HepG2 (cell line): ENCODE measurements around the gene SLC7A6OS. TPM values are rescaled to one million over a fixed set of nuclear protein-coding genes. Genes with fewer than 3 reads are reported as not detected.
A peak's percentile ranks its signal among the peaks of the same experiment; 100 is the strongest.

Experiments used
- GZF1 ChIP-seq: sonication (generic); formaldehyde crosslinking; IDR thresholded peaks from 2 replicates; pipeline ENCODE4 v1.5.1; 2020; ENCODE audit warnings: mild to moderate bottlenecking, missing genetic modification reagents
- HDAC2 ChIP-seq: sonication (generic); formaldehyde crosslinking; IDR thresholded peaks from 2 replicates; pipeline ENCODE4 v1.4.0; 2020; ENCODE audit warnings: missing genetic modification reagents
- KMT2B ChIP-seq: IDR thresholded peaks from 2 replicates; pipeline ENCODE4 v1.6.1; 2016; ENCODE audit warnings: missing genetic modification reagents, missing compliant biosample characterization
- POLR2AphosphoS5 ChIP-seq: IDR thresholded peaks from 2 replicates; pipeline ENCODE4 v1.6.1; 2012; ENCODE audit warnings: low read depth, low read length
- SMARCC2 ChIP-seq: fragments of 450-650 bp; IDR thresholded peaks from 2 replicates; pipeline ENCODE4 v1.6.1; 2017; ENCODE audit warnings: antibody characterized with exemption, mild to moderate bottlenecking
- TOE1 ChIP-seq: sonication (generic); formaldehyde crosslinking; IDR thresholded peaks from 2 replicates; pipeline ENCODE4 v1.4.0; 2020; ENCODE audit warnings: mild to moderate bottlenecking, missing genetic modification reagents
- TP53 ChIP-seq: sonication (generic); formaldehyde crosslinking; conservative IDR thresholded peaks from 2 replicates; pipeline ENCODE4 v1.4.0; 2020; ENCODE audit warnings: missing genetic modification reagents
- U2AF1 ChIP-seq: fragments of 200-400 bp; formaldehyde crosslinking; optimal IDR thresholded peaks from 2 replicates; pipeline ENCODE3; 2017; ENCODE audit warnings: mild to moderate bottlenecking, low read depth, low read length
- ZNF232 ChIP-seq: sonication (generic); formaldehyde crosslinking; IDR thresholded peaks from 2 replicates; pipeline ENCODE4 v1.4.0; 2020; ENCODE audit warnings: missing genetic modification reagents, borderline replicate concordance
- ZNF263 ChIP-seq: sonication (generic); formaldehyde crosslinking; IDR thresholded peaks from 2 replicates; pipeline ENCODE4 v1.4.0; 2020; ENCODE audit warnings: missing genetic modification reagents
- ZNF264 ChIP-seq: sonication (generic); formaldehyde crosslinking; IDR thresholded peaks from 2 replicates; pipeline ENCODE4 v1.4.0; 2020; ENCODE audit warnings: missing genetic modification reagents
- ZNF614 ChIP-seq: IDR thresholded peaks from 2 replicates; pipeline ENCODE4 v1.6.1; 2018; ENCODE audit warnings: missing biosample characterization, missing genetic modification reagents, inconsistent platforms, borderline replicate concordance
- polyA plus RNA-seq, 8 experiments: library from polyadenylated mRNA; depleted of rRNA in 3 of 8; stranded (reverse) in 7 of 8; unstranded in 1 of 8; fragments of >200 nt; fragmentation: Illumina TruSeq in 4 of 8; extraction: Trizol in 4 of 8; gene quantifications; 2 replicates each; pipeline versions ENCODE4 v1.2.1 to v1.2.3, GENCODE V29; 2011 to 2016; ENCODE audit warnings: low read depth in 4 of 8, missing spikeins in 1 of 8, mixed read lengths in 1 of 8; ENCODE audit not compliant: insufficient read depth in 1 of 8
- total RNA-seq, 5 experiments: library from RNA; depleted of rRNA; stranded (reverse); fragments of >200 nt; fragmentation: Illumina TruSeq; extraction: Trizol; gene quantifications; 2 replicates each; pipeline ENCODE4 v1.2.3, GENCODE V29; 2016; ENCODE audit warnings: low read depth in 1 of 5
- TF ChIP-seq, protein P1 (sequence below), 2 experiments: fragments of 450-650 bp in 1 of 2; sonication (generic) in 1 of 2; formaldehyde crosslinking in 1 of 2; IDR thresholded peaks; 2 replicates each; pipeline versions ENCODE4 v1.6.1 to v1.8.0; 2016 to 2022; ENCODE audit warnings: antibody characterized with exemption in 1 of 2, mild to moderate bottlenecking in 1 of 2, missing genetic modification reagents in 1 of 2
- TF ChIP-seq, protein P2 (sequence below): sonication (generic); formaldehyde crosslinking; IDR thresholded peaks from 2 replicates; pipeline ENCODE4 v1.4.0; 2020; ENCODE audit warnings: missing genetic modification reagents
- TF ChIP-seq, protein P3 (sequence below): sonication (generic); formaldehyde crosslinking; IDR thresholded peaks from 2 replicates; pipeline ENCODE4 v1.8.1; 2023; ENCODE audit warnings: mild to moderate bottlenecking, missing genetic modification reagents, borderline replicate concordance
- TF ChIP-seq, protein P4 (sequence below): sonication (generic); formaldehyde crosslinking; IDR thresholded peaks from 2 replicates; pipeline ENCODE4 v1.8.0; 2022; ENCODE audit warnings: mild to moderate bottlenecking, missing genetic modification reagents, borderline replicate concordance

The SLC7A6OS gene
- total and polyA plus RNA-seq, 2 of the 13 experiments (the other 11 are each of a cell fraction or from before 2014, with no cell fraction given) = 11.2 to 21.5 TPM

DNA sequence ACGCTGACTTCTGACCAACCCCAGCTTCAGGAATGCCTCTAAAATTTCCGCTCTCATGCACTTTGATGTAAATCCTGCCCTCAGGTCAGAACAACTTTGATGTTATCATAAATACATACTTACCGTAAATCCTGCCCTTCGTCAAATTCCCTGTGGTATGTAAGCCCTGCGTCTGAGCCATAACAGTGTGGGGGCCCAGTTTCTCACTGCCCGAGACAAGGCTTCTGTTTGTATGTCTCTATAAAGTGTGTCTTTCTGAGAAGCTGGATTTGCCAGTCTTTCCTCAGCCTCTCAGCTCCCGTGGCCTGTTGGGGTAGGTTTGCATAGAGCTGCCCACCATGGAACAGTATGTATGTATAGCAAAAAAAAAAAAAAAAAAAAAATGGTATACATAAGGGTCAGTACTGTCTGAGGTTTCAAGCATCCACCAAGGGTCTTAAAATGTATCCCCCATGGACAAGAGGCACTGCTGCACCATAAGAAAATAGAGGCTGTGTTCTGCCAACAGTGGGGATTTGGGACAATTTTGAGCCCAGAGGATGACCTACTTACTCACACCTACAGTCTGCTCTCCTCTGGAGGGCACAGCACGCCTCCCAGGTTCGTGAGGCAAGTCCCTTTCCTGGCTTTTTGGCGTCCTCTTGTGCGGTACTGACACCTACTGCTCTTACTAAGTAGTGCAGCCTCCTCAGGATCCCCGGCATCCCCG is 17.6 kb upstream of the SLC7A6OS start (continued):
- TF ChIP-seq, protein P1, sequence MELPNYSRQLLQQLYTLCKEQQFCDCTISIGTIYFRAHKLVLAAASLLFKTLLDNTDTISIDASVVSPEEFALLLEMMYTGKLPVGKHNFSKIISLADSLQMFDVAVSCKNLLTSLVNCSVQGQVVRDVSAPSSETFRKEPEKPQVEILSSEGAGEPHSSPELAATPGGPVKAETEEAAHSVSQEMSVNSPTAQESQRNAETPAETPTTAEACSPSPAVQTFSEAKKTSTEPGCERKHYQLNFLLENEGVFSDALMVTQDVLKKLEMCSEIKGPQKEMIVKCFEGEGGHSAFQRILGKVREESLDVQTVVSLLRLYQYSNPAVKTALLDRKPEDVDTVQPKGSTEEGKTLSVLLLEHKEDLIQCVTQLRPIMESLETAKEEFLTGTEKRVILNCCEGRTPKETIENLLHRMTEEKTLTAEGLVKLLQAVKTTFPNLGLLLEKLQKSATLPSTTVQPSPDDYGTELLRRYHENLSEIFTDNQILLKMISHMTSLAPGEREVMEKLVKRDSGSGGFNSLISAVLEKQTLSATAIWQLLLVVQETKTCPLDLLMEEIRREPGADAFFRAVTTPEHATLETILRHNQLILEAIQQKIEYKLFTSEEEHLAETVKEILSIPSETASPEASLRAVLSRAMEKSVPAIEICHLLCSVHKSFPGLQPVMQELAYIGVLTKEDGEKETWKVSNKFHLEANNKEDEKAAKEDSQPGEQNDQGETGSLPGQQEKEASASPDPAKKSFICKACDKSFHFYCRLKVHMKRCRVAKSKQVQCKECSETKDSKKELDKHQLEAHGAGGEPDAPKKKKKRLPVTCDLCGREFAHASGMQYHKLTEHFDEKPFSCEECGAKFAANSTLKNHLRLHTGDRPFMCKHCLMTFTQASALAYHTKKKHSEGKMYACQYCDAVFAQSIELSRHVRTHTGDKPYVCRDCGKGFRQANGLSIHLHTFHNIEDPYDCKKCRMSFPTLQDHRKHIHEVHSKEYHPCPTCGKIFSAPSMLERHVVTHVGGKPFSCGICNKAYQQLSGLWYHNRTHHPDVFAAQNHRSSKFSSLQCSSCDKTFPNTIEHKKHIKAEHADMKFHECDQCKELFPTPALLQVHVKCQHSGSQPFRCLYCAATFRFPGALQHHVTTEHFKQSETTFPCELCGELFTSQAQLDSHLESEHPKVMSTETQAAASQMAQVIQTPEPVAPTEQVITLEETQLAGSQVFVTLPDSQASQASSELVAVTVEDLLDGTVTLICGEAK (IDR thresholded peaks at IDR 0.05) = no peak
- TF ChIP-seq, protein P1 (CRISPR knock-in tag; IDR thresholded peaks at IDR 0.05) = no peak
- TF ChIP-seq, protein P2, sequence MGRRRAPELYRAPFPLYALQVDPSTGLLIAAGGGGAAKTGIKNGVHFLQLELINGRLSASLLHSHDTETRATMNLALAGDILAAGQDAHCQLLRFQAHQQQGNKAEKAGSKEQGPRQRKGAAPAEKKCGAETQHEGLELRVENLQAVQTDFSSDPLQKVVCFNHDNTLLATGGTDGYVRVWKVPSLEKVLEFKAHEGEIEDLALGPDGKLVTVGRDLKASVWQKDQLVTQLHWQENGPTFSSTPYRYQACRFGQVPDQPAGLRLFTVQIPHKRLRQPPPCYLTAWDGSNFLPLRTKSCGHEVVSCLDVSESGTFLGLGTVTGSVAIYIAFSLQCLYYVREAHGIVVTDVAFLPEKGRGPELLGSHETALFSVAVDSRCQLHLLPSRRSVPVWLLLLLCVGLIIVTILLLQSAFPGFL (CRISPR knock-in tag) = no peak
- TF ChIP-seq ZNF264 (CRISPR knock-in tag) = no peak
- TF ChIP-seq ZNF614 (CRISPR knock-in tag) = no peak
- no peak for TF ChIP-seq TOE1 (CRISPR knock-in tag)
- TF ChIP-seq ZNF232 = 0 out of 2 replicates have a peak, but pooled peaks have one; percentile 28
- no peak for TF ChIP-seq U2AF1
- TF ChIP-seq, protein P3, sequence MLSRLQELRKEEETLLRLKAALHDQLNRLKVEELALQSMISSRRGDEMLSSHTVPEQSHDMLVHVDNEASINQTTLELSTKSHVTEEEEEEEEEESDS (CRISPR knock-in tag) = no peak
- no peak for TF ChIP-seq POLR2AphosphoS5
- TF ChIP-seq ZNF263 (CRISPR knock-in tag) = peak; percentile 71
- no peak for TF ChIP-seq TP53 (CRISPR knock-in tag)
- no peak for TF ChIP-seq SMARCC2
- TF ChIP-seq GZF1 (CRISPR knock-in tag) = peak; percentile 92
- no peak; the same call in 1 of the 2 replicates for TF ChIP-seq HDAC2
- TF ChIP-seq, protein P4, sequence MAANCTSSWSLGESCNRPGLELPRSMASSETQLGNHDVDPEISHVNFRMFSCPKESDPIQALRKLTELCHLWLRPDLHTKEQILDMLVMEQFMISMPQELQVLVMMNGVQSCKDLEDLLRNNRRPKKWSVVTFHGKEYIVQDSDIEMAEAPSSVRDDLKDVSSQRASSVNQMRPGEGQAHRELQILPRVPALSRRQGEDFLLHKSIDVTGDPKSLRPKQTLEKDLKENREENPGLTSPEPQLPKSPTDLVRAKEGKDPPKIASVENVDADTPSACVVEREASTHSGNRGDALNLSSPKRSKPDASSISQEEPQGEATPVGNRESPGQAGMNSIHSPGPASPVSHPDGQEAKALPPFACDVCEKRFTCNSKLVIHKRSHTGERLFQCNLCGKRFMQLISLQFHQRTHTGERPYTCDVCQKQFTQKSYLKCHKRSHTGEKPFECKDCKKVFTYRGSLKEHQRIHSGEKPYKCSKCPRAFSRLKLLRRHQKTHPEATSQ (CRISPR knock-in tag) = no peak
- TF ChIP-seq KMT2B (CRISPR knock-in tag) = no peak
